Activated gamma-delta T cell treated with Interleukin-2 at 50 U/mL for 16 hours (primary cell): ENCODE data around the gene KATNA1.

Experiments used
- DNase-seq: peaks from one replicate; pipeline ENCODE4 v3.0.0-alpha.2; 2020

The KATNA1 gene

DNA sequence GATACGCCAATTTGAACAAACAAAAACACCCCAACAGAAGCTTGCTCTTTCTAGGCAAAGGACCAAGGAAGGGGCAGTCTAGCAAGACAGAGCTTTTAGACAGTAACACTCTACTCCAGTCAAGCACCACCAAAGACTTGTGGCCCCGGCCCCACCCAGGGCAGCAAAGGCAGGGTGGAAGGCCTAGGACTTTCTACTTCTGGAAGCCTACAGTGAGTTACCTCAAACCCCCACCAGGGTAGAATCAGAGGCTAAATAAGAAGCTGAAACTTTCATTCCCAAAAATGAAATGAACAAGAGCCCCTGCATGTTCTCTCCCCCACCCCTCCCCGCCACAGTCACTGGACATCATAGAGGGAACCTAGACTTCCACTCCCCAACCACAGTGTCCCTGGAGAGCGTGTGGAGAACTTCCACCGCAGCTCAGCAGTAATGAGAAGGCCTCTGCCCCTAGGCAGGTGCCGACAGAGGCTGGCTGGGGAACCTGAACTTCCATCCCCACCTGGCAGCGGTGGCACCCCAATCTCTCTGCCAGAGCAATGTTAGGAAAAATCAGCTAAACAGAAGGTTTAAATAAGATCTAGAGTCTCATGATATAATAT is 40.0 kb downstream of the KATNA1 start:
- no peak for DNase-seq

DNA sequence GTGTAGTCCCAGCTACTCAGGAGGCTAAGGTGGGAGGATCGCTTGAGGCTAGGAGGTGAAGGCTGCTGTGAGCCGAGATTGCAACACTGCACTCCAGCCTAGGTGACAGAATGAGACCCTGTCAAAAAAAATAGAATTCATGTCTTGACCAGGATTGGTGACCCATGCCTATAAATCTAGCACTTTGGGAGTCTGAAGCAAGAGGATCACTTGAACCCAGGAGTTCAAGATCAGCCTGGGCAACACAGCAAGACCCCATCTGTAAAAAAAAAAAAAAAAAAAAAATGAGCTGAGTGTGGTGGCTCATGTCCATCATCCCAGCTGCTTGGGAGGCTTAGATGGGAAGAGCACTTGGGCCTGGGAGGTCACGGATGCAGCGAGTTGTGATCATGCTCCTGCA is 48.0 kb downstream of the KATNA1 start:
- DNase-seq: no peak

DNA sequence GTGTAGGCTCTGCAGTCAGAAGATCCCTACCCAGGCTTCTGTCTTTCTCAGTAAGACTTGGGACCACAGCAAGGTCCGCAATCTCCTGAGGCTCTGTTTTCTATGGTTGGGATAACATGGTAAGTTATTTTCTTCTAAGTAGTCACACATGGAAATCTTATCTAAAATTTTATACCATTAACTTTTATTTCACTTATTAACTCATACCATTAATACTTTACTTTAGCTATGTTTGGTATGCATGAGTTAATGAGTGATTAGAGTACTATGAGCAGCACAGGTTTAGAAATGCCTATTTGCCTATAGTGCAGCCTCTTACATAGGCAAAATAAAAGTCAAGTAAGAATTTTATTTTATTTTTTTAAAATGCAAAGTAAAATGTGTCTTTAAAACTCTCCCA is 55.1 kb downstream of the KATNA1 start:
- no peak for DNase-seq

DNA sequence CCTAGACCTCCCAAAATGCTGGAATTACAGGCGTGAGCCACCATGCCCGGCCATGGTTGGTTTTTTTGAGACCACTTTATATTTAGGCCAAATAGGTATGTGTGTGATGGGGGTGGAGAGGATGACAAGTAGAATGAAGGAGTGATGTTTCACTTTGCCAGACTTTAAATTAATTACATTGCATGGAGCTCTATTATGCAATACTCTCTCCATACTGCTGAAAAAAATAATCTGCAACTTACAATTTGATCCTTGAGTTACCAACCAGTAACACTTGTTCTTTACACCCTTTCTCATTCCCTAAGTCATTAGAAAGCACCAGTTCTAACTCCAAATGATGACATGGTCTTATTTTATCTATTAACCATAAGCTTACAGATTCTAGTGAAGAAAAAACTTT is 55.5 kb downstream of the KATNA1 start:
- DNase-seq: no peak

DNA sequence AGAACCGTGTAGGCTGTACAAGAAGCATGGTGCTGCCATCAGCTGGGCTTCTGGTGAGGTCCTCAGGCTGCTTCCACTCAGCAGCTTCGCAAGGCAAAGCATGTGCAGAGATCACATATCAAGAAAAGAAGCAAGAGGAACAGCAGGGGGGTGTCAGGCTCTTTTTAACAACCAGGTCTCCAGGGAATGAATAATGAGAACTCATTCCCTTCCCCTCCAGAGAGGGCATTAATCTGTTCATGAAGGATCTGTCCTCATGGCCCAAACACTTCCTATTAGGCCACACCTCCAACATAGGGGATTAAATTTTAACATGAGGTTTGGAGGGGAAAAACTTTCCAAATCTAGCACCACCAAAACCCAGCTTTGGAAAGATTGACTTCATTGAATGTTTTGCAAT is 62.4 kb downstream of the KATNA1 start:
- no peak for DNase-seq

DNA sequence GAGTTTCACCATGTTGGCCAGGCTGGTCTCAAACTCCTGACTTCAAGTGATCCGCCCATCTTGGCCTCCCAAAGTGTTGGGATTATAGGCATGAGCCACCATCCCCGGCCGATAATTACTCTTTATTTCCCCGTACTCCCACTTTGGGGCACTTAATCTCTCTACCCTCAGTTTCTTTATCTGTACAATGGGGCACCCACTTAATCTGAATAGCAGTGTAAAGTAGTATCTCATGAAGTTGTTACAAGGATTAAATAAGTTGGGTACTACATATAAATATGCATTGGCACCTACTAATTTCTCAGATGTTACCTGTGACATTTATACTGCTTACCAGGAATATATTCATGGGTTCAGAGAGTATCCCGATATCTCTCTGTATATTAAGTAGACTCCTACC is 67.2 kb downstream of the KATNA1 start:
- DNase-seq: no peak

DNA sequence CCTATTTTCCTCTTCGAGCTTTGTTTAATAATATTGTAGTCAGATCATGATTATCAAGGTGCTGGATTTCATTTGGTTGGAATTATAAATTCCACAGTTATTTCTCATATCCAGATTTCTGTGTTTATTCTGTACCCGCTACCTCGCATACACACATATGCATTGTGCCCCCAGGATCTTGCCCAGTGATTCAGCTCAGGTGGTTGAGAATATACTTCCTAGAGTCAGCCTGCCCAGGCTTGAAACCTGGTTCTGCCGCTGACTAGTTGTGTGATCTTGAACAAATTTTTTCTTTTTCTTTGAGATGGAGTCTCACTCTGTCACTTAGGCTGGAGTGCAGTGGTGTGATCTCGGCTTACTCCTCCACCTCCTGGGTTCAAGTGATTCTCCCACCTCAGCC is 67.6 kb downstream of the KATNA1 start:
- DNase-seq: no peak

DNA sequence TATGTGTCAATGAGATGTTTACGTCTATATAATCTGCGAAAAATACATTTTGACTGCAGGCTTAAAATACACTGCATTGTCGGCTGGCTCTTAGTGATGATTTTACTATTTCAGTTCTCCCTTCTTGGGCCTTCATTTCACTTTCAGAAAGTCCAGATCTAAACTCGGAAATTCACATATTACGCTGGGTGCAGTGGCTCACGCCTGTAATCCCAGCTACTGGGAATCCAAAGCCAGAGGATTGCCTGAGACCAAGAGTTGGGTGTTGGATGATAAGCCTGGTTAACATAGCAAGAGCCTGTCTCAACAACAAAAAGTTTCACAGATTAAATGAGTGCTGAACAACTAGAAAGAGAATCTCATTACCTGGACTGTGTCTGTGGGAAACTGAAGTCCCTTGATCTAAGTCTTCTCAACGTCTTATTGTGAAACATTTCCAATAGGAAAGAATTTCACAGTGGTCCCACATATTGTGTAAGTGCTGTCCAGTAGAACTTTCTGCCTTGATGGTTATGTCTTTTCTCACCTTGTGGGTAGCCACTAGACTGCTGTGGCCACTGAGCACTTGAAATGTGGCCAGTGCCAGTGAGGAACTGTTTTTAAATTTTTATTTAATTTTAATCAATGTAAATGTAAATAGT is 80.4 kb downstream of the KATNA1 start:
- DNase-seq: no peak

DNA sequence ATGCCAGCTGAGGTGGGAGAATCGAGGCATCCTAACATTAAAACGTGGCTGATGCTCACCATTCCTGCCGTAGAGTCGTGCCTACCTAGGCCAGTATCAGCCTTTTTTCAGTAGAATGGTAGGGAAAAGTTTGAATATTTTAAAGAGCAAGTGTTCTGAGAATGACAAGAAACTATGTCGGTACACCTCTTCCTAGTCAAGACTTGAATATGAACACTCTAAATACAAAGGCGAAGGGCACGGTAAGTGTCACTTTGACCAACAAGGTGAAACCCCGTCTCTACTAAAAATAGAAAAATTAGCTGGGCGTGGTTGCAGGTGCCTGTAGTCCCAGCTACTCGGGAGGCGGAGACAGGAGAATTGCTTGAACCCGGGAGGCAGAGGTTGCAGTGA is 81.3 kb downstream of the KATNA1 start:
- DNase-seq: no peak

DNA sequence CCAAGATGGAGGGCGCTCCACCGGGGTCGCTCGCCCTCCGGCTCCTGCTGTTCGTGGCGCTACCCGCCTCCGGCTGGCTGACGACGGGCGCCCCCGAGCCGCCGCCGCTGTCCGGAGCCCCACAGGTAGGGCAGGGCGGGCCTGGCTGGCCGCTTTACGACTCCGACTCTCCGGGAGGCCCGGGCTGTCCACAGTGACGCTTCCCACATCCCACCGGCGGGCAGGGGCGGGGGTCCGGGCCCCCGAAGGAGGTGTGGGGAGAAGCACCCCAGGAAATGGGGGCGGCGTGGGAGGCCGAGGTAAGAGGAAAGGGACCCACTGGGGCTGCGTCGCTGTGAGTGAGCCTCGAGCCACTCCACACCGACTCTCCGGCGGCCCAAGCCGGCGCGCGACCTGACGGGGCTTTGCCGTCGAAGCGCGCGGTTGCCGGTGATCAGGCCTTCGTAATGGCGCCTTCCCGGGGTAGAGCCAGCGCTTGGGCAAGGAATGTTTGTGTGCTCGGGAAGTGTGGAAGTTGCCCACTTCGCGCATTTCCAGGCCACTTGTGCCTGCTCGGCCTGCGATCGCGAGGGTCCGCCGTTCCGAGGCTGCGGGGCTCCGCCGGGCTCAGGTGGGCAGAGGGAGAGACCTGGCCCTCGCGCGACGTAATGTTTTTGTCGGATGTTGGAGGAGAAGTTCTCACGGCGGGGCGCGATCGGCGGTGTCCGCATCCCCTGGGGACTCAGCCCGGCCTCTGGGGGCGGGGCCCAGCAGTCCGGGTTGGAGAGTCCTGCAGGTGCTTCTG is 81.9 kb downstream of the KATNA1 start:
- DNase-seq: peak; percentile 20

DNA sequence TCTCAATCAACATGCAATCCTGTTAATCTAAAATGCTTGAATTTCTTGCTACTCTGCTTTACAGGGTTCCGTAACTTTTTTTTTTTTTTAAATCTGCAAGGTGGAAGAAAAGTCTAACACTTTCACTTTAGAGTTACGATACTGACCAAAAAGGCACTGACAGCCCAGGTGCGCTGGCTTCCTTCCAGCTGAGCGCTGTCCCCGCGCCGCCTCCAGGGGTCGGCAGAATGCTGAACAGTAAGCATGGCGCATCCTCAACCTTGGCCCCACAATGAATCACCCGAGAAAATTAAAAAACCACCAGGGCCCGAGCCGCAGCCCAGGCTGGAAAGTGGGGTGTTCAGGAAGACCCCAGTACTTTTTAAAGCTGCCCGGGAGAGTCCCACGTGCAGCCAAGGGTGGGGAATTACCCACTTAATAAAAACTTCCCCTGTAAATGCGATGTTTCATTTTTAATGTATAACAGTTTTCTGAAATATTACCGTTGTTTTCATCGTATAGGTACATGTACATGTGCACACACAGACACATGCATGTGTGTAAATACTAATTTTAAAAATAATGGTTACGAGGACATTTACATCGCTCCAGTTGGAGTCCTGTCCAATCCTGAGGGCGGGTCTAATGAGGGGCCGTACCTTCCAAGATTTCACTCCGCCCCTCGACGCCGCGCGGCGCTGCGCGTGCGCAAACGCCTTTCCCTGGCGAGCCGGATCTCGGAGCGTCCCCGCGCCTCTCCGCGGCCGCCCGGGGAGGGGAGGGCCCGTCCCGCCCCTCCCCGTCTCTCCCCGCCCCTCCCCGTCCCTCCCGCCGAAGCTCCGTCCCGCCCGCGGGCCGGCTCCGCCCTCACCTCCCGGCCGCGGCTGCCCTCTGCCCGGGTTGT is 82.7 kb downstream of the KATNA1 start, which contains the start of gene GINM1:
GINM1 (plus strand) TSS at position 849 of the 883 bp plus-strand sequence. CDS start 40 bp downstream, outside the sequence.
- DNase-seq: peak; percentile 92

DNA sequence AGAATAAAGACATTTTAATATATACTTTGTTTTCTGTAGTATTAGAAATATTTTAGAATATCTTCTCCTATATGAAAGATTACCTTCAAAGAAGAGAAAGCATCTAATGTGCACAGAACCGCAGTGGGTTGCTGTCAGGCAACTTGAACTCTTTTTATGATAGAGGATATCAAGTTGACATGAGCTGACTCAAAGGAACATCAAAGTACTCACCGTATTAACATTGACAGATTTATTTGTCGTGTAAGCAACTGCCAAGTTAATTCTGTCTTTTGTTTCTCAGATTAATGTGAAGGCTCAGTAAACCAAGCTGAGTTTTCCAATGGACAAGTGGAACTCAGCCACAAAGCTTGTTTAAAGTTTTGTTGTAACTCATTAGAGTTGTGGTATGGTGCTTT is 84.6 kb downstream of the KATNA1 start:
- no peak for DNase-seq

DNA sequence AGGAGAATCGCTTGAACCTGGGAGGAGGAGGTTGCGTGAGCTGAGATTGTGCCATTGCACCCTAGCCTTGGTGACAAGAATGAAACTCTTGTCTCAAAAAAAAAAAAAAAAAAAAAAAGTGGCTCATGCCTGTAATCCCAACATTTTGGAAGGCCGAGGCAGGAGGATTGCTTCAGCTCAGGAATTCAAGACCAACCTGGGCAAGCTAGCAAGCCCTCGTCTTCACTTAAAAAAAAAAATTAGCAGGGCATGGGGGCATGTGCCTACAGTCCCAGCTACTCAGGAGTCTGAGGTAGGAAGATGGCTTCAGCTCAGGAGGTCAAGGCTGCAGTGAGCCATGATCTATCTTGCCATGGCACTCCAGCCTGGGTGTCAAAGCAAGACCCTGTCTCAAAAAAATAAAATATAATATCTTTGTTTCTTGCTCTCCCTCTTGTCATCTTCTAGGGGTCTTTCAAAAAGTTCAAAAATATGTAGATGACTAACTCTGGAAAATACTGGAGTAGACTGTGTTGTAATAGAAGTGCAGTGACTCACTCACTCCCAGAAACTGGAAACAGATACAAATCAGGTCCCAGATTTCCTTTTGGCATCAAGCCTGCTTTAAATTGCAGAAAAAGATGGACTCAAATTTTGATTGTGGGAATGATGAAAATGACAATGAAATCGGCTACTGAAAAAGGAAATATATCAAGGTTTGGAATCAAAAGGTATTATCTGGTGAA is 85.1 kb downstream of the KATNA1 start:
- DNase-seq: no peak

DNA sequence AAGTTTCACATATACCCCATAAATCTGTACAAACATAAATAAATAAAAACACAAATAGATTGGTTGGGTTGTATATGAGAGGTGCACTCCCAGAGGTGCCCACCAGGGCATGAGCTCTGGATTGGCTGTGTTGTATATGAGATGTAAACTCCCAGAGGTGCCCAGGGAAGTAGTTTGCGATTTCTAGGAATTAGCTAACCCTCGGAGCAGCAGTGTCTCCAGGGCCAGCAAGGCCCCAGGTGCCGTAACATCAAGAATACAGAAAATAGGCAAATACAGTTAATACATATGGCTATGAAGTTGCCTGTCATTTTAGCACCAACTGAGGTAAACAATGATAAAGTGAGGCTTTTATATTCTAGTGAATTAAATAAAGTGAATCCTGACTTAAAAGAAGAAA is 87.8 kb downstream of the KATNA1 start:
- no peak for DNase-seq

DNA sequence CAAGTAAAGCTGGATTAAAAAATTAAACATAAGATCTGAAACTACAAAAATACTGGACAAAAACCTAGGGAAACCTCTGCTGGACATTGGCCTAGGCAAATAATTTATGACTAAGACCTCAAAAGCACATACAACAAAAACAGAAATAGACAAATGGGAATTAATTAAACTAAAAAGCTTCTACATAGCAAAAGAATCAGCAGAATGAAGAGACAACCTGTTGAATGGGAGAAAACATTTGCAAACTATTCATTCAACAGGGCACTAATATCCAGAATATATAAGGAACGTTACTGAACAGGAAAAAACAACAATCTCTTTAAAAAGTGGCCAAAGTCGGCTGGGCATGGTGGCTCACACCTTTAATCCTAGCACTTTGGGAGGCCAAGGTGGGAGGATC is 89.1 kb downstream of the KATNA1 start:
- DNase-seq: no peak

DNA sequence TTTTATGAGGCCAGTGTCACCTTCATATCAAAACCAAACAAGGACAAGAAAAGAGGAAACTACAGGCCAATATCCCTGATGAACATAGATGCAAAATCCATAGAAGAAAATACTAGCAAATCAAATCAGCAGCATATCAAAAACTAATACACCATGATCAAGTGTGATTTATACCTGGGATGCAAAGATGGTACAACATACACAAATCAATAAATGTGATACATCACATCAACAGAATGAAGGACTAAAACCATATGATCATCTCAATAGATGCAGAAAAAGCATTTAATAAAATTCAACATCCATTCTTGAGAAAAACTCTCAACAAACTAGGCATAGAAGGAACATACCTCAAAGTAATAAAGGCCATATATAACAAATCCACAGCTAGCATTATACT is 90.5 kb downstream of the KATNA1 start:
- no peak for DNase-seq

DNA sequence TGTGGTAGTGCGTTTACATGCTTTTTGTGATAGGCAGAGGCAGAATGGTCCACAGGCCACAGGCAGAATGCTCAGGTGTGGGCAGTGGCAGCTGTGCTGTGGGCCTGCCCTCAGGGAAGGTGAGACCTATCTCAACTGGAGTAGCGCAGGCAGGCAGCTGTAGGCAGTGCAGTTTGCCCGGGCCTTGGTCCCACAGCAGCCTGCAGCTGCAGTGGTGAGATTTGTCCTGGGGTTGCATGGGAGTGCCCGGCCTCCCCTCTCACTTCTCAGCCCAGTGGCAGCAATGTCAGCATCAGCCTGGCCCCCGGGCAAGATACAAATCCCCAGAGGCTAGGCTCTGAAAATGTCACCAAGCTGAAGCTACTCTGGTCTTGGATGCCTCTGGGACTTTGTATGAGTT is 96.6 kb downstream of the KATNA1 start:
- no peak for DNase-seq

DNA sequence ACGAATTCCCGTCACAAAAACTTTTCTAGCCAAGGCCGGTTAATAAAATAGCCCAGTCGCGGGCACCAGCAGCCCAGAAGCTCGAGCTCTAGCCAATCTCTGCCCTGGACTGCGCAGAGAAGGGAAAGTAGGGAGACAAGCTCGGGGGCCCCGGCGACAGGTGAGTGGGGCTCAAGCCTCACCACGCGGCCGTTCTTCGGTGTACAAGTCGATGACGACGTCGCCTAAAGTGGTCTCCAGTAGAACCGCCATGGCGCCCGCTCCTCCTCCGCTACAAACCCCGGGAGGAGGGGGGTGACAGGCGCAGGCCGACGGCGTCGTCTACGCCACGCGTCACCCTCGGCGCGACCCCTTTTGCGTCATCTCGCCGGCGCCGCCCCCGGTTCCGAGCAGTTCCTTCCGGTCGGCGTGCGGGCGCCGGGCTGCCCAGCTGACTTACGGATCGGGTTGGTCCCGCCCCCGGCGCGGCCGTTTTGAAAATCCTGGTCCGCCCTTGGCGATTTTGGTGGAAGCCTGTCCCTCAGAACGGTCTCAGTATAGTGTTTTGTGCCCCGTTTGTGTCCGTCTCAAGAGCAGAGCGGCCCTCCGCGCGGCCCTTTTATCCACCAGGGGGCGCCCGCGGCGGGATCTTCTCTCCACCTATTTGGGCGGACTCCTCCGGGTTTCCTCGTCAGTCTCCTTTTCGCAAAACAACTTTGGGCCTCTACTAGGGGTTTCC is 102.6 kb downstream of the KATNA1 start, which contains the start of gene PPIL4:
PPIL4 (minus strand) TSS at position 290 of the 718 bp plus-strand sequence; CDS start at position 252, 38 bp downstream.
- DNase-seq: peak; percentile 95

DNA sequence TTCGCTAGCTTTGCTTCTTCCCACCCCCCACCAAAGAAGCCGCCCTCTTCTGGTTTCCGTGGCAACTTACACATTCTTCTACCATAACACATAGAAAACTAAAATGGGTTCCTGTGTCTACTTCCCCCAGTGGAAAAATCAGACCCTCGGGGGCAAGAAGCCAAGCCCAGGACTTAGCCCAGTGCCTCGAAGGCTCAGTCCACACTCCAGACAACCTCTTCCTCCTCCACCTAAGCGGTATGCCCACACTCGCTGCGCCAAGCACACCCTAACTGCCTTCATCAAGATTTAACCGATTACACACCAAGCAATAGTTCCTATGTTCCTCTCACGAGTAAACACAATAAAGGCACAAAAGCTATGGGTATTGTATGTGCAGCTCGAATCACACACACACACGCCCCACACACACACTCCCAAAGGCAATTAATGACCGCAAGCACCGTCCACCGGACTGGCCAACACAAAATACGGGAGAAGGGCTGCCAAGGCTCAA is 103.2 kb downstream of the KATNA1 start:
- DNase-seq: peak; percentile 46
